Endothelial cell of umbilical vein (primary cell): Measurements from ENCODE around the gene ATP8B3. TPM values are rescaled to one million over a fixed set of nuclear protein-coding genes. Genes with fewer than 3 reads are reported as not detected.

Experiments
- BruUV-seq: library from RNA; stranded (reverse); fragments of 400-500 nt; replicated peaks from 2 replicates; lab custom pipeline; 2021; lab: Mats Ljungman, UMichigan
- CTCF ChIA-PET: fragments of 300-600, 350-600 bp; sonication (Branson Sonifier 250); formaldehyde crosslinking; loops from one replicate; lab custom pipeline; 2021; ENCODE audit warnings: antibody characterized with exemption, inconsistent platforms; lab: Charles Lee
- POLR2A ChIA-PET: fragments of 300-600, 350-600 bp; sonication (Branson Sonifier 250); formaldehyde crosslinking; loops from one replicate; lab custom pipeline; 2021; ENCODE audit warnings: antibody characterized with exemption, inconsistent platforms; lab: Charles Lee
- DNase-seq: peaks from one replicate; pipeline ENCODE4 v3.0.0-alpha.2; 2011; ENCODE audit warnings: low read depth, low spot score
- FAIRE-seq: peaks from 2 replicates; lab custom pipeline; 2011; peaks lifted over from hg19 to GRCh38; lab: Jason Lieb, UNC
- H2AFZ ChIP-seq: 2 replicates; pipeline ENCODE4 v1.6.0; 2012; ENCODE audit warnings: low read depth, low read length, control low read depth, inconsistent platforms
- H3K27ac ChIP-seq: 2 replicates; pipeline ENCODE4 v1.5.1; 2011; ENCODE audit warnings: low read depth, mild to moderate bottlenecking, control low read depth, low read length, moderate library complexity; ENCODE audit not compliant: insufficient read depth
- H3K27me3 ChIP-seq, 2 experiments: 2 replicates each; pipeline versions ENCODE4 v1.6.0 to v1.6.1; 2011; ENCODE audit warnings: low read length in 2 of 2, mixed read lengths in 1 of 2; ENCODE audit not compliant: control insufficient read depth in 2 of 2, insufficient read depth in 2 of 2
- H3K36me3 ChIP-seq, 2 experiments: 2 replicates in 1 of 2; 3 replicates in 1 of 2; pipeline ENCODE4 v1.5.1; 2011; ENCODE audit warnings: low read length in 2 of 2, mild to moderate bottlenecking in 1 of 2, moderate library complexity in 1 of 2; ENCODE audit not compliant: control insufficient read depth in 2 of 2, insufficient read depth in 2 of 2; ENCODE audit errors: extremely low read depth in 1 of 2
- H3K4me1 ChIP-seq: 3 replicates; pipeline ENCODE4 v1.5.1; 2011; ENCODE audit warnings: mild to moderate bottlenecking, low read length; ENCODE audit not compliant: control insufficient read depth, insufficient read depth; ENCODE audit errors: extremely low read depth
- H3K4me2 ChIP-seq: 2 replicates; pipeline ENCODE4 v1.6.1; 2011; ENCODE audit warnings: low read length, control low read depth, mixed read lengths; ENCODE audit not compliant: insufficient read depth
- H3K4me3 ChIP-seq, 3 experiments: fragments of 200-600 bp in 1 of 3; sonication (generic), shearing (Covaris generic) in 1 of 3; replicated peaks in 1 of 3; 2 replicates each; pipeline ENCODE4 v1.5.1; 2011 to 2016; ENCODE audit warnings: control low read depth in 3 of 3, low read length in 3 of 3, mild to moderate bottlenecking in 2 of 3, inconsistent platforms in 1 of 3, low read depth in 1 of 3, moderate library complexity in 1 of 3; ENCODE audit not compliant: insufficient read depth in 1 of 3
- H3K79me2 ChIP-seq: 2 replicates; pipeline ENCODE4 v1.6.0; 2012; ENCODE audit warnings: low read length, inconsistent platforms; ENCODE audit not compliant: control insufficient read depth, insufficient read depth
- H3K9ac ChIP-seq: replicated peaks from 2 replicates; pipeline ENCODE3; 2011; ENCODE audit warnings: low read length, control low read depth; ENCODE audit not compliant: insufficient read depth; ENCODE audit errors: extremely low read depth
- H3K9me1 ChIP-seq: replicated peaks from 3 replicates; pipeline ENCODE4 v1.6.0; 2011; ENCODE audit warnings: mild to moderate bottlenecking, low read length; ENCODE audit not compliant: control insufficient read depth, insufficient read depth; ENCODE audit errors: extremely low read depth
- H3K9me3 ChIP-seq: replicated peaks from 2 replicates; pipeline ENCODE4 v1.5.1; 2012; ENCODE audit warnings: low read length, inconsistent platforms; ENCODE audit not compliant: control insufficient read depth, insufficient read depth
- H4K20me1 ChIP-seq: replicated peaks from 2 replicates; pipeline ENCODE3; 2011; ENCODE audit warnings: mild to moderate bottlenecking, low read length; ENCODE audit not compliant: control insufficient read depth, insufficient read depth; ENCODE audit errors: extremely low read depth
- CTCF ChIP-seq, 2 donors: IDR thresholded peaks; 1 replicate in 1 of 2; 2 replicates in 1 of 2; pipeline ENCODE4 v1.5.1; 2011; ENCODE audit warnings: low read length in 2 of 2, mild to moderate bottlenecking in 2 of 2, moderate library complexity in 2 of 2, control low read depth in 1 of 2, inconsistent platforms in 1 of 2, low read depth in 1 of 2; ENCODE audit not compliant: insufficient read depth in 1 of 2; ENCODE audit errors: extremely low read depth in 1 of 2
- EZH2 ChIP-seq: IDR thresholded peaks from 2 replicates; pipeline ENCODE4 v1.6.1; 2012; ENCODE audit warnings: borderline replicate concordance, low read depth, mild to moderate bottlenecking, moderate library complexity, low read length, inconsistent platforms; ENCODE audit not compliant: severe bottlenecking
- FOS ChIP-seq: IDR thresholded peaks from 2 replicates; pipeline ENCODE4 v1.6.1; 2011; ENCODE audit warnings: mild to moderate bottlenecking, low read length, moderate library complexity, borderline replicate concordance; ENCODE audit not compliant: insufficient read depth
- GATA2 ChIP-seq: IDR thresholded peaks from 2 replicates; pipeline ENCODE4 v1.7.0; 2011; ENCODE audit warnings: low read depth, mild to moderate bottlenecking, moderate library complexity, mixed read lengths, low read length; ENCODE audit not compliant: insufficient read length, insufficient read depth
- JUN ChIP-seq: IDR thresholded peaks from 2 replicates; pipeline ENCODE4 v1.6.1; 2011; ENCODE audit warnings: borderline replicate concordance, low read depth; ENCODE audit not compliant: insufficient read length, insufficient read depth
- MAX ChIP-seq: IDR thresholded peaks from 2 replicates; pipeline ENCODE4 v1.6.1; 2011; ENCODE audit not compliant: insufficient read depth, insufficient read length
- MYC ChIP-seq: IDR thresholded peaks from one replicate; pipeline ENCODE4 v1.6.1; 2011; ENCODE audit warnings: mild to moderate bottlenecking, low read depth, low read length
- POLR2A ChIP-seq: IDR thresholded peaks from 2 replicates; pipeline ENCODE4 v1.6.1; 2012; ENCODE audit warnings: low read depth, mild to moderate bottlenecking, control low read depth, low read length
- POLR2AphosphoS5 ChIP-seq: IDR thresholded peaks from 2 replicates; pipeline ENCODE4 v1.6.1; 2012; ENCODE audit warnings: low read depth, mild to moderate bottlenecking, control low read depth, low read length, moderate library complexity; ENCODE audit not compliant: insufficient read depth
- dilution Hi-C: fragments of 300-500 bp; cut with MboI; formaldehyde crosslinking; loops from one replicate; pipeline ENCODE4 v1.15.0; 2019; ENCODE audit warnings: low sequenced_read_pairs; ENCODE audit not compliant: extremely low pct_ligation_motif_present
- intact Hi-C: fragments of 100-400 bp; cut with micrococcal nuclease; formaldehyde crosslinking; loops from one replicate; pipeline ENCODE4 v1.10.0; 2022
- polyA plus RNA-seq, 4 experiments: library from polyadenylated mRNA; depleted of rRNA in 3 of 4; stranded (reverse) in 3 of 4; unstranded in 1 of 4; fragments of >200 nt; gene quantifications; 2 replicates each; pipeline versions ENCODE4 v1.2.1 to v1.2.3, GENCODE V29; 2011 to 2012; ENCODE audit warnings: missing spikeins in 1 of 4
- total RNA-seq: library from RNA; stranded (reverse); gene quantifications from 2 replicates; pipeline ENCODE4 v1.2.3, GENCODE V29; 2021

ATP8B3 gene
- total and polyA plus RNA-seq, 2 donors (not counting 3 experiments of a cell fraction or from before 2014, with no cell fraction given) = 1.1 to 7.3 TPM

GRCh38 chr19:1852581-1853128, 40.6 kb upstream of the ATP8B3 start:
- FAIRE-seq (no peak), DNase-seq (no peak)
- Histone ChIP-seq H2AFZ (no peak overlapping the region), H3K9me3 (no peaks in the 10 kb centered on the region), H3K27me3 (no peaks in the 10 kb centered on the region), H4K20me1 (no peaks in the 10 kb centered on the region), H3K27ac (no peak overlapping the region), H3K9me1 (no peaks in the 10 kb centered on the region), H3K4me2 (no peak overlapping the region), H3K79me2 (peaks cover 44% of the 10 kb centered on the region), H3K4me1 (peaks cover 25% of the 10 kb centered on the region), H3K9ac (no peak overlapping the region), H3K4me3 (no peak overlapping the region), H3K36me3 (no peaks in the 10 kb centered on the region)
- no TSS peak for BruUV-seq
- ChIA-PET POLR2A (no interaction called here), CTCF (interaction anchor here (1.1 to 1.8 kb wide), 3 partner anchors 14 to 27 kb away, joined by 3 to 8 read pairs (median 3); no protein-coding TSS in a partner anchor)
- dilution Hi-C loops (no loop called here), intact Hi-C loops (no loop called here)
- TF ChIP-seq JUN (no peak), POLR2AphosphoS5 (no peak), FOS (no peak), MYC (no peak), MAX (no peak), POLR2A (no peak), GATA2 (no peak), EZH2 (no peak), CTCF (IDR thresholded peaks at IDR 0.05; ENCODE audit: extremely low read depth in 1 of 2, insufficient read depth in 1 of 2, low read depth in 1 of 2, low read length in 2 of 2) (no peak)
